Stimulated activated CD8-positive, alpha-beta memory T cell treated with anti-CD3 and anti-CD28 coated beads, Interleukin-4, amount 100 ng/mL, for 1 hour (primary cell): ENCODE results near the gene RUNX3.
"Not testable (repeated sequence)": the region's sequence is repeated elsewhere in the genome, so short reads cannot be mapped to it uniquely, and the experiment has no call there.

Experiments
- DNase-seq, 2 donors: peaks; one replicate each; pipeline ENCODE4 v3.0.0-alpha.2; 2020; ENCODE audit warnings: low read depth in 2 of 2, low spot score in 1 of 2

RUNX3 gene

GRCh38 chr1:24903011-24903461 is 27.0 kb downstream of the RUNX3 start:
- no peak for DNase-seq

GRCh38 chr1:24902471-24902891 is 27.6 kb downstream of the RUNX3 start:
- no peak for DNase-seq

- no peak for DNase-seq
These were observed 28.1 kb downstream of the RUNX3 start for GRCh38 chr1:24901791-24902470.

GRCh38 chr1:24900985-24901781 is 28.9 kb downstream of the RUNX3 start:
- DNase-seq, result no peak

- no peak for DNase-seq
These were observed 29.6 kb downstream of the RUNX3 start for GRCh38 chr1:24900486-24900849.

GRCh38 chr1:24899581-24900485 is 30.2 kb downstream of the RUNX3 start:
- no peak for DNase-seq

GRCh38 chr1:24898909-24899439 is 31.1 kb downstream of the RUNX3 start:
- no peak for DNase-seq

- DNase-seq, result no peak
These were observed 31.7 kb downstream of the RUNX3 start for GRCh38 chr1:24898152-24898908.

- DNase-seq, result no peak
These were observed 32.6 kb downstream of the RUNX3 start for GRCh38 chr1:24897263-24898151.

- no peak for DNase-seq
These were observed 33.3 kb downstream of the RUNX3 start for GRCh38 chr1:24896596-24897262.

- DNase-seq, result no peak
These were observed 33.9 kb downstream of the RUNX3 start for GRCh38 chr1:24896176-24896575.

GRCh38 chr1:24895511-24895910 is 34.6 kb downstream of the RUNX3 start:
- no peak for DNase-seq

GRCh38 chr1:24894002-24894401 is 36.1 kb downstream of the RUNX3 start:
- no peak for DNase-seq

GRCh38 chr1:24893431-24893830 is 36.6 kb downstream of the RUNX3 start:
- DNase-seq, result no peak

GRCh38 chr1:24892188-24893153 is 37.6 kb downstream of the RUNX3 start:
- DNase-seq, result no peak

- DNase-seq, result not testable (repeated sequence)
These were observed 38.7 kb downstream of the RUNX3 start for GRCh38 chr1:24891367-24891766.

GRCh38 chr1:24890887-24891286 is 39.2 kb downstream of the RUNX3 start:
- no peak for DNase-seq
